GM23338 (cell line): Measurements from ENCODE around the gene PLPP4. TPM values are rescaled to one million over a fixed set of nuclear protein-coding genes. Genes with fewer than 3 reads are reported as not detected.

Source experiments
- ATAC-seq: fragments of 200-7000 bp; cut with Tn5 transposase; 3 replicates; pipeline ENCODE4 v1.9.1; 2020
- DNase-seq: peaks from one replicate; pipeline ENCODE4 v3.0.0-alpha.2; 2015; ENCODE audit warnings: low spot score
- H2AFZ ChIP-seq: fragments of 200-600 bp; sonication (generic); 2 replicates; pipeline ENCODE4 v1.8.0; 2016; ENCODE audit warnings: antibody characterized with exemption, mild to moderate bottlenecking, moderate library complexity
- H3F3A ChIP-seq: fragments of 200-600 bp; sonication (generic); replicated peaks from 2 replicates; pipeline ENCODE4 v1.8.0; 2017; ENCODE audit warnings: antibody characterized with exemption, mixed run types, low read depth
- H3K27ac ChIP-seq: fragments of 200-600 bp; sonication (generic); 2 replicates; pipeline ENCODE4 v1.6.1; 2016; ENCODE audit warnings: low read depth
- H3K27me3 ChIP-seq: fragments of 200-600 bp; sonication (generic); 2 replicates; pipeline ENCODE4 v1.8.0; 2016; ENCODE audit warnings: mild to moderate bottlenecking, mixed run types, moderate library complexity; ENCODE audit not compliant: insufficient read depth
- H3K36me3 ChIP-seq: fragments of 200-600 bp; sonication (generic); 2 replicates; pipeline ENCODE4 v1.8.0; 2016; ENCODE audit warnings: mild to moderate bottlenecking; ENCODE audit not compliant: insufficient read depth
- H3K4me1 ChIP-seq: fragments of 200-600 bp; sonication (generic); 2 replicates; pipeline ENCODE4 v1.8.0; 2016; ENCODE audit warnings: mild to moderate bottlenecking, moderate library complexity; ENCODE audit not compliant: insufficient read depth
- H3K4me2 ChIP-seq: fragments of 200-600 bp; sonication (generic); 2 replicates; pipeline ENCODE4 v1.7.1; 2017; ENCODE audit warnings: mixed run types
- H3K4me3 ChIP-seq: fragments of 200-600 bp; sonication (generic); 2 replicates; pipeline ENCODE4 v1.6.1; 2016; ENCODE audit warnings: mixed run types
- H3K79me2 ChIP-seq: fragments of 200-600 bp; sonication (generic); replicated peaks from 2 replicates; pipeline ENCODE4 v1.8.0; 2017; ENCODE audit warnings: mild to moderate bottlenecking; ENCODE audit not compliant: insufficient read depth
- H3K9me2 ChIP-seq: fragments of 200-600 bp; sonication (generic); 2 replicates; pipeline ENCODE4 v1.8.0; 2017; ENCODE audit not compliant: insufficient read depth
- H4K20me1 ChIP-seq: fragments of 200-600 bp; sonication (generic); replicated peaks from 2 replicates; pipeline ENCODE4 v1.8.0; 2017; ENCODE audit warnings: mild to moderate bottlenecking; ENCODE audit not compliant: insufficient read depth
- H3K27ac Mint-ChIP-seq: 2 replicates; pipeline ENCODE4 v1.8.0; 2020; ENCODE audit warnings: inconsistent platforms, mild to moderate bottlenecking, moderate library complexity, mixed read lengths
- H3K27me3 Mint-ChIP-seq: 3 replicates; pipeline ENCODE4 v1.8.0; 2022; ENCODE audit warnings: low read depth, mild to moderate bottlenecking, moderate library complexity, mixed read lengths, inconsistent platforms; ENCODE audit not compliant: insufficient read depth, poor library complexity
- H3K36me3 Mint-ChIP-seq: 3 replicates; pipeline ENCODE4 v1.8.0; 2021; ENCODE audit warnings: low read depth, mild to moderate bottlenecking, inconsistent platforms, moderate library complexity, mixed read lengths
- H3K4me1 Mint-ChIP-seq: 3 replicates; pipeline ENCODE4 v1.8.0; 2020; ENCODE audit warnings: mild to moderate bottlenecking, inconsistent platforms, mixed read lengths
- H3K4me3 Mint-ChIP-seq: 3 replicates; pipeline ENCODE4 v1.8.0; 2021; ENCODE audit warnings: moderate library complexity, mild to moderate bottlenecking, inconsistent platforms, mixed read lengths
- H3K9me3 Mint-ChIP-seq: 3 replicates; pipeline ENCODE4 v1.8.0; 2020; ENCODE audit warnings: moderate library complexity, mild to moderate bottlenecking, inconsistent platforms, mixed read lengths
- CTCF ChIP-seq, 2 experiments: fragments of 200-600 bp in 1 of 2; sonication (generic) in 1 of 2; conservative IDR thresholded peaks; 2 replicates each; pipeline versions ENCODE4 v1.5.1 to v1.6.1; 2016 to 2017; ENCODE audit warnings: antibody characterized with exemption in 2 of 2, low read depth in 2 of 2, mild to moderate bottlenecking in 2 of 2, moderate library complexity in 1 of 2
- ETS1 ChIP-seq: IDR thresholded peaks from 2 replicates; pipeline ENCODE4 v1.6.1; 2016; ENCODE audit warnings: antibody characterized with exemption
- EZH2 ChIP-seq: fragments of 200-600 bp; sonication (generic); IDR thresholded peaks from one replicate; pipeline ENCODE4 v1.8.0; 2017; ENCODE audit warnings: antibody characterized with exemption, mild to moderate bottlenecking, low read depth; ENCODE audit not compliant: unreplicated experiment
- NANOG ChIP-seq: IDR thresholded peaks from 2 replicates; pipeline ENCODE4 v1.6.1; 2016; ENCODE audit warnings: antibody characterized with exemption, borderline replicate concordance
- POLR2AphosphoS5 ChIP-seq: IDR thresholded peaks from 2 replicates; pipeline ENCODE4 v1.6.1; 2016; ENCODE audit warnings: antibody characterized with exemption, low read depth
- REST ChIP-seq: IDR thresholded peaks from one replicate; pipeline ENCODE4 v1.6.1; 2018; ENCODE audit warnings: antibody characterized with exemption; ENCODE audit not compliant: unreplicated experiment
- STAT1 ChIP-seq: IDR thresholded peaks from one replicate; pipeline ENCODE4 v1.6.1; 2016; ENCODE audit warnings: antibody characterized with exemption; ENCODE audit not compliant: unreplicated experiment
- ZNF114 ChIP-seq: fragments of 250-450 bp; sonication (Bioruptor Pico); IDR thresholded peaks from 2 replicates; pipeline ENCODE4 v1.5.0; 2020; ENCODE audit warnings: mild to moderate bottlenecking, moderate library complexity
- ZNF331 ChIP-seq: fragments of 250-450 bp; sonication (Bioruptor Pico); IDR thresholded peaks from 2 replicates; pipeline ENCODE4 v1.5.0; 2020; ENCODE audit warnings: low read depth, mild to moderate bottlenecking, moderate library complexity
- ZNF462 ChIP-seq: fragments of 250-450 bp; sonication (Bioruptor Pico); IDR thresholded peaks from 2 replicates; pipeline ENCODE4 v1.5.0; 2020; ENCODE audit warnings: mild to moderate bottlenecking, moderate library complexity
- polyA plus RNA-seq: library from polyadenylated mRNA; unstranded; fragments of >200 nt; fragmentation: Nextera tagmentation; extraction: Ambion mirVana; gene quantifications from 2 replicates; pipeline ENCODE4 v1.2.1, GENCODE V29; 2016
- total RNA-seq: library from RNA; depleted of rRNA; stranded (reverse); fragments of >200 nt; shearing (Covaris generic); gene quantifications from 2 replicates; pipeline ENCODE4 v1.2.3, GENCODE V29; 2014

The PLPP4 gene
- total and polyA plus RNA-seq, 2 experiments from 2014 or later, result 0.24 to 0.31 TPM

- Mint-ChIP-seq H3K36me3 (peaks cover 12% of the 10 kb centered on the region), H3K4me3 (no peak overlapping the region), H3K27ac (no peak overlapping the region), H3K27me3 (peaks cover 5% of the 10 kb centered on the region), H3K9me3 (peaks cover 27% of the 10 kb centered on the region), H3K4me1 (peaks cover 25% of the 10 kb centered on the region)
- peak overlapping the region; percentile 28; the same call in 1 of the 2 replicates for H3K4me2 ChIP-seq
- H3K27ac ChIP-seq, result no peak overlapping the region
- peaks cover 28% of the 10 kb centered on the region for H3K4me1 ChIP-seq
- no peaks in the 10 kb centered on the region for H3K27me3 ChIP-seq
- H2AFZ ChIP-seq, result no peak overlapping the region; the same call in 1 of the 2 replicates
- peaks cover 4% of the 10 kb centered on the region; the same call in 1 of the 2 replicates for H3K9me2 ChIP-seq
- H3K36me3 ChIP-seq, result 0 out of 2 replicates have a peak, but pooled peaks cover 2% of the 10 kb centered on the region
- H3K4me3 ChIP-seq, result no peak overlapping the region
- no peaks in the 10 kb centered on the region for H3K79me2 ChIP-seq
- H3F3A ChIP-seq, result no peaks in the 10 kb centered on the region
- ATAC-seq (no peak), DNase-seq (no peak)
- TF ChIP-seq CTCF (conservative IDR thresholded peaks at IDR 0.05; ENCODE audit: low read depth in 2 of 2), result no peak
- TF ChIP-seq ETS1, result no peak
- no peak for TF ChIP-seq POLR2AphosphoS5
- TF ChIP-seq REST, result no peak
- TF ChIP-seq EZH2, result no peak
- no peak for TF ChIP-seq NANOG
- no peak for TF ChIP-seq ZNF331 (CRISPR knock-in tag)
- no peak for TF ChIP-seq ZNF114 (CRISPR knock-in tag)
- no peak for TF ChIP-seq STAT1
- TF ChIP-seq ZNF462 (CRISPR knock-in tag), result no peak
- no peaks in the 10 kb centered on the region for H4K20me1 ChIP-seq
These were observed 100.3 kb downstream of the PLPP4 start for GRCh38 chr10:120557311-120557710.
